MM.1S (cell line): Measurements from ENCODE around the gene ITGB3BP.

Source experiments
- DNase-seq: peaks from one replicate; pipeline ENCODE4 v3.0.0-alpha.2; 2015
- H2AFZ ChIP-seq: fragments of 300-600 bp; sonication (generic); 2 replicates; pipeline ENCODE4 v1.6.0; 2016; ENCODE audit warnings: antibody characterized with exemption, low read length
- H3F3A ChIP-seq: fragments of 300-600 bp; sonication (generic); 2 replicates; pipeline ENCODE4 v1.6.1; 2016; ENCODE audit warnings: mild to moderate bottlenecking, antibody characterized with exemption, low read length, moderate library complexity, mixed read lengths; ENCODE audit not compliant: insufficient read depth
- H3K27ac ChIP-seq: fragments of 300-600 bp; sonication (generic); 2 replicates; pipeline ENCODE4 v1.5.1; 2016; ENCODE audit warnings: mild to moderate bottlenecking, low read length
- H3K27me3 ChIP-seq: fragments of 300-600 bp; sonication (generic); replicated peaks from 2 replicates; pipeline ENCODE4 v1.6.0; 2016; ENCODE audit warnings: low read length; ENCODE audit not compliant: insufficient read depth
- H3K36me3 ChIP-seq: fragments of 300-600 bp; sonication (generic); replicated peaks from 2 replicates; pipeline ENCODE4 v1.6.1; 2016; ENCODE audit warnings: mild to moderate bottlenecking, low read length, mixed read lengths; ENCODE audit not compliant: insufficient read depth
- H3K4me1 ChIP-seq: fragments of 300-600 bp; sonication (generic); 2 replicates; pipeline ENCODE4 v1.6.1; 2016; ENCODE audit warnings: low read length, mixed read lengths
- H3K4me2 ChIP-seq: fragments of 300-600 bp; sonication (generic); 2 replicates; pipeline ENCODE4 v1.6.0; 2016; ENCODE audit warnings: low read depth, low read length
- H3K4me3 ChIP-seq: fragments of 300-600 bp; sonication (generic); 2 replicates; pipeline ENCODE4 v1.5.1; 2016; ENCODE audit warnings: low read length, mixed read lengths
- H3K79me2 ChIP-seq: fragments of 300-600 bp; sonication (generic); 2 replicates; pipeline ENCODE4 v1.6.1; 2016; ENCODE audit warnings: mixed run types, low read length, mixed read lengths
- H3K9ac ChIP-seq: fragments of 300-600 bp; sonication (generic); 2 replicates; pipeline ENCODE4 v1.6.1; 2016; ENCODE audit warnings: low read length, mixed read lengths
- H3K9me2 ChIP-seq: fragments of 300-600 bp; sonication (generic); replicated peaks from 2 replicates; pipeline ENCODE4 v1.6.1; 2016; ENCODE audit warnings: mild to moderate bottlenecking, low read length, mixed read lengths; ENCODE audit not compliant: insufficient read depth
- H3K9me3 ChIP-seq: fragments of 300-600 bp; sonication (generic); replicated peaks from 2 replicates; pipeline ENCODE4 v1.6.1; 2016; ENCODE audit warnings: mild to moderate bottlenecking, low read length, mixed read lengths; ENCODE audit not compliant: insufficient read depth
- H4K20me1 ChIP-seq: fragments of 300-600 bp; sonication (generic); 2 replicates; pipeline ENCODE4 v1.6.1; 2016; ENCODE audit warnings: mild to moderate bottlenecking, low read length, moderate library complexity, mixed read lengths; ENCODE audit not compliant: insufficient read depth
- EZH2 ChIP-seq: fragments of 300-600 bp; sonication (generic); optimal IDR thresholded peaks from 2 replicates; pipeline ENCODE3; 2017; ENCODE audit warnings: low read depth, mild to moderate bottlenecking, antibody characterized with exemption, low read length, mixed read lengths
- EZH2phosphoT487 ChIP-seq: fragments of 300-600 bp; sonication (generic); IDR thresholded peaks from 2 replicates; pipeline ENCODE4 v1.6.1; 2018; ENCODE audit warnings: antibody characterized with exemption, low read length
- TF ChIP-seq, protein P1 (sequence below): fragments of 300-600 bp; sonication (generic); IDR thresholded peaks from 2 replicates; pipeline ENCODE4 v1.5.1; 2016; ENCODE audit warnings: antibody characterized with exemption, low read length, mixed read lengths

Gene ITGB3BP

GRCh38 chr1:63537940-63538339 is 14.9 kb upstream of the ITGB3BP start:
- Histone ChIP-seq H3K4me2 (no peak overlapping the region), H3K4me1 (no peaks in the 10 kb centered on the region), H4K20me1 (no peaks in the 10 kb centered on the region), H3K4me3 (no peak overlapping the region), H3K9me3 (no peaks in the 10 kb centered on the region), H3F3A (no peaks in the 10 kb centered on the region), H3K27ac (no peak overlapping the region), H3K36me3 (no peaks in the 10 kb centered on the region; the same call in 1 of the 2 replicates), H3K9ac (no peak overlapping the region), H3K27me3 (no peaks in the 10 kb centered on the region), H2AFZ (no peak overlapping the region), H3K79me2 (no peaks in the 10 kb centered on the region), H3K9me2 (no peaks in the 10 kb centered on the region)
- no peak for DNase-seq
- TF ChIP-seq, protein P1, sequence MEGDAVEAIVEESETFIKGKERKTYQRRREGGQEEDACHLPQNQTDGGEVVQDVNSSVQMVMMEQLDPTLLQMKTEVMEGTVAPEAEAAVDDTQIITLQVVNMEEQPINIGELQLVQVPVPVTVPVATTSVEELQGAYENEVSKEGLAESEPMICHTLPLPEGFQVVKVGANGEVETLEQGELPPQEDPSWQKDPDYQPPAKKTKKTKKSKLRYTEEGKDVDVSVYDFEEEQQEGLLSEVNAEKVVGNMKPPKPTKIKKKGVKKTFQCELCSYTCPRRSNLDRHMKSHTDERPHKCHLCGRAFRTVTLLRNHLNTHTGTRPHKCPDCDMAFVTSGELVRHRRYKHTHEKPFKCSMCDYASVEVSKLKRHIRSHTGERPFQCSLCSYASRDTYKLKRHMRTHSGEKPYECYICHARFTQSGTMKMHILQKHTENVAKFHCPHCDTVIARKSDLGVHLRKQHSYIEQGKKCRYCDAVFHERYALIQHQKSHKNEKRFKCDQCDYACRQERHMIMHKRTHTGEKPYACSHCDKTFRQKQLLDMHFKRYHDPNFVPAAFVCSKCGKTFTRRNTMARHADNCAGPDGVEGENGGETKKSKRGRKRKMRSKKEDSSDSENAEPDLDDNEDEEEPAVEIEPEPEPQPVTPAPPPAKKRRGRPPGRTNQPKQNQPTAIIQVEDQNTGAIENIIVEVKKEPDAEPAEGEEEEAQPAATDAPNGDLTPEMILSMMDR, result peak; percentile 46
- no peak for TF ChIP-seq EZH2

GRCh38 chr1:63537006-63537405 is 14.0 kb upstream of the ITGB3BP start:
- no peaks in the 10 kb centered on the region for H3K4me1 ChIP-seq
- H3K4me3 ChIP-seq, result no peak overlapping the region
- H3K9ac ChIP-seq, result no peak overlapping the region
- no peaks in the 10 kb centered on the region for H3K27me3 ChIP-seq
- no peaks in the 10 kb centered on the region for H4K20me1 ChIP-seq
- H3K9me2 ChIP-seq, result no peaks in the 10 kb centered on the region
- no peaks in the 10 kb centered on the region for H3K9me3 ChIP-seq
- H3K36me3 ChIP-seq, result no peaks in the 10 kb centered on the region; the same call in 1 of the 2 replicates
- TF ChIP-seq EZH2, result no peak
- TF ChIP-seq, protein P1, result no peak
- TF ChIP-seq EZH2phosphoT487, result no peak
- no peak overlapping the region for H3K4me2 ChIP-seq
- H3K79me2 ChIP-seq, result no peaks in the 10 kb centered on the region
- DNase-seq, result no peak
- H2AFZ ChIP-seq, result no peak overlapping the region
- no peaks in the 10 kb centered on the region for H3F3A ChIP-seq
- H3K27ac ChIP-seq, result no peak overlapping the region

- Histone ChIP-seq H3K27ac (no peak overlapping the region), H3K4me2 (no peak overlapping the region)
Measured at GRCh38 chr1:63534406-63534805, 11.4 kb upstream of the ITGB3BP start.

More at GRCh38 chr1:63534406-63534805, 11.4 kb upstream of the ITGB3BP start:
- no peaks in the 10 kb centered on the region for H3F3A ChIP-seq
- H4K20me1 ChIP-seq, result no peaks in the 10 kb centered on the region
- H3K79me2 ChIP-seq, result no peaks in the 10 kb centered on the region
- no peaks in the 10 kb centered on the region for H3K4me1 ChIP-seq
- no peaks in the 10 kb centered on the region for H3K9me3 ChIP-seq
- no peaks in the 10 kb centered on the region for H3K9me2 ChIP-seq
- no peak overlapping the region for H3K9ac ChIP-seq
- no peak overlapping the region for H2AFZ ChIP-seq
- DNase-seq, result no peak
- no peaks in the 10 kb centered on the region; the same call in 1 of the 2 replicates for H3K36me3 ChIP-seq
- H3K27me3 ChIP-seq, result no peaks in the 10 kb centered on the region
- no peak overlapping the region for H3K4me3 ChIP-seq
- TF ChIP-seq, protein P1, result no peak
- TF ChIP-seq EZH2 (no peak), EZH2phosphoT487 (no peak)
